Uterus (tissue), 2 donors: ENCODE results near the gene TTLL4.

Source experiments
- POLR2A ChIP-seq, 2 donors: fragments of 450-650 bp; IDR thresholded peaks; one replicate each; pipeline ENCODE4 v1.6.1; 2016; ENCODE audit warnings: antibody characterized with exemption in 2 of 2, mild to moderate bottlenecking in 1 of 2, moderate library complexity in 1 of 2
- TF ChIP-seq, protein P1 (sequence below), 4 experiments: fragments of 200-600 bp in 2 of 4; fragments of 450-650 bp in 2 of 4; sonication (generic) in 2 of 4; IDR thresholded peaks; one replicate each; pipeline ENCODE4 v1.5.1; 2016 to 2019; ENCODE audit warnings: antibody characterized with exemption in 4 of 4, mild to moderate bottlenecking in 2 of 4, moderate library complexity in 1 of 4

DNA sequence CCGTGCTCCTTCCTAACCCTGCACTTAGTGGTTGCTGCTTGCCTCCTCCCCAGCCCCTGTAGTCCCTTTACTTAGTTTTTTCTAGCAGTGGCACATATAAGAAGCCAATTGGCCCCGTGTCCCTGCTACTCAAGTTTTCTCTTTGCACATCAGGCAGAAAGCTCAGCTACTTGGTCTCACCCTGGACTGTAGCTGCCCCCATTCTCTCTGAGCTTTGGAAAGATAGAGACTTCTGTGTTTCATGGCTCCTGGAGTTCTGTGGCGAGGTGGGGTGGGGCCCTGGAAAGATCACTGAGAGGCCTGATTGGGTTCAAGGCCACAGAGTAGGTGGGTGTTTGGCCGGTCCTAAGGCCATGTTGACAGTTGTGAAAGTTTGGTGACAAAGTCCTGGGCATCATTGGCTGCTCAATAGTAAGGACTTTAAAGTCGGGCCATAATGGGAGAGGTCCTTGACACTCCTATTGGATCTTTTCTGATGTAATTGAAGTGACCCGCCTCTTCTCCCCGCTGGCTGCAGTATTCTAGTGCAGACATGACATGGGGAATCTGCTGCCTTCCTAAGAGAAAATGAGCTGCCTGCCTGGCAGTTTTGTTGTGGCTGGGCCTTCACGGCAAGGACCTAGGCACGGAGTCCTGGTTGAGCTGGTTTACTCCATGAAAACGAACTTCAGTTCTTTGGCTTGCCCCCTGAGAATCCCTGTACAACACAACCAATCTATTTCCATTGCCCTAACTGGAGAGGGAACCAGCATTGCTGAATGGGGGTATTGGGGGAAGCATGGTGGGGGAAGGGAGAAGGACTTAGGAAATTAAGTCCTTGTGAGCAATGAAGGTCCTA is 45.2 kb downstream of the TTLL4 start:
- no peak for TF ChIP-seq POLR2A (IDR thresholded peaks at IDR 0.05)
- TF ChIP-seq, protein P1, sequence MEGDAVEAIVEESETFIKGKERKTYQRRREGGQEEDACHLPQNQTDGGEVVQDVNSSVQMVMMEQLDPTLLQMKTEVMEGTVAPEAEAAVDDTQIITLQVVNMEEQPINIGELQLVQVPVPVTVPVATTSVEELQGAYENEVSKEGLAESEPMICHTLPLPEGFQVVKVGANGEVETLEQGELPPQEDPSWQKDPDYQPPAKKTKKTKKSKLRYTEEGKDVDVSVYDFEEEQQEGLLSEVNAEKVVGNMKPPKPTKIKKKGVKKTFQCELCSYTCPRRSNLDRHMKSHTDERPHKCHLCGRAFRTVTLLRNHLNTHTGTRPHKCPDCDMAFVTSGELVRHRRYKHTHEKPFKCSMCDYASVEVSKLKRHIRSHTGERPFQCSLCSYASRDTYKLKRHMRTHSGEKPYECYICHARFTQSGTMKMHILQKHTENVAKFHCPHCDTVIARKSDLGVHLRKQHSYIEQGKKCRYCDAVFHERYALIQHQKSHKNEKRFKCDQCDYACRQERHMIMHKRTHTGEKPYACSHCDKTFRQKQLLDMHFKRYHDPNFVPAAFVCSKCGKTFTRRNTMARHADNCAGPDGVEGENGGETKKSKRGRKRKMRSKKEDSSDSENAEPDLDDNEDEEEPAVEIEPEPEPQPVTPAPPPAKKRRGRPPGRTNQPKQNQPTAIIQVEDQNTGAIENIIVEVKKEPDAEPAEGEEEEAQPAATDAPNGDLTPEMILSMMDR (IDR thresholded peaks at IDR 0.05) = no peak
